RCC 7860 (cell line): ENCODE results near the gene RBM10.
A peak's percentile ranks its signal among the peaks of the same experiment; 100 is the strongest.

Source experiments
- DNase-seq: peaks from one replicate; pipeline ENCODE4 v3.0.0-alpha.2; 2015; ENCODE audit warnings: low spot score
- FAIRE-seq: peaks from 2 replicates; lab custom pipeline; 2012; peaks lifted over from hg19 to GRCh38; lab: Jason Lieb, UNC

The RBM10 gene

GRCh38 chrX:47214435-47215077 lies 69.5 kb downstream of the RBM10 start:
- no peak for FAIRE-seq

DNA sequence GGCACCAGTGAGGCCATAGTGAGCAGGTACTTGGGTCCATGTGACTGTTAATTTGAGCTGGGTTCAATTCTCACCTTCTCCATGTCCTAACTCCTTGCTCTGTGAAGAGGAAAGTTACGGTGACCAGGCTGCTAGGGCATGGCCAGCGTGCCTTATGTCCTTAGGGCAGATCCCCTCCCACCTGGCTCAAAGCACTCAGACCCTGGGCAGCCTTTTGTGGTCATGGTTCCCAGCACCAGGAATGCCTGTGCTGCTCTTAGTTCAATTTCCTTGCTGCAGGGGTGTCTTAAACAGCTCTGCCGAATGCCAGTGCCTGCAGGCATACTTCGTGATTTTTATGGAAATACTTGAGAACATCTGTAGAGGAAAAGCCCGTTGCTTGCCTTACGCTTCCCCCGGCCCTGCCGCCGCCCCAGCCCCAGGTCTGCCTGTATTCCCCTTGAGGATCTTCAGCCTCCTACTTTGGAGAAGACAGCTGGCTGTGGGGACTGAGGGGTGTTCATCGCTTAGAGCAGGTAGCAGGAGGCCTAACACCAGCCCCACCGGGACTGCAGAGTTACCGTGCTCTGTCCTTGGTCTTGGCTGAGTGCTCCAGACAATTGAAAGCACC lies 70.4 kb downstream of the RBM10 start:
- DNase-seq (no peak), FAIRE-seq (no peak)

More at GRCh38 chrX:47214435-47215077, 69.5 kb downstream of the RBM10 start:
- DNase-seq: no peak

DNA sequence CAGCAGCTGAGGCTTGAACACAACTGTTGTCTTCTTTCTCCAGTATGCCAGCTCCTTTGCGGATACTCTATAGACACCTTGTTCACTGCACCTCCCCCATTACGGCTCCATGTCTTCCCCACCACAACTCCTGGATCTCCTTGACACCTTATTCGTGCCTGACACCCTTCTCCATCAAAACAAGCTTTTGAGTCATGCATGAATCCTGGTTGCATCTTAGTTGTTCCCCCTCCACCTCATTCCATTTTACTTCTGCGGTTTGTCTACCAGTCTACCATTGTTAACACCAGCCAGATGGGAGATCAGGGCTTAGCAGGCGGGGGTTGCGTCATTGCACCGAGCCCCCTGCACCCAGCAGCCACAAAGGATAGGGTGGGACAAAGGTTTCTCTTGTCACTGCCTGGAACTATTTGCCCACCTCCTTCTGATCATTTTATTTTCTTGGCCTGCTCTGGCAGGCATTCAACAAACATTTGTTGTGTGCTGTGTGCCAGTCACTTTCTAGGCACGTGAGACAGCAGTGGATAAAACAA lies 71.4 kb downstream of the RBM10 start:
- no peak for DNase-seq
- no peak for FAIRE-seq

- peak; percentile 48 for DNase-seq
- peak; percentile 21 for FAIRE-seq
These were observed 72.3 kb downstream of the RBM10 start for GRCh38 chrX:47217121-47217851.

DNA sequence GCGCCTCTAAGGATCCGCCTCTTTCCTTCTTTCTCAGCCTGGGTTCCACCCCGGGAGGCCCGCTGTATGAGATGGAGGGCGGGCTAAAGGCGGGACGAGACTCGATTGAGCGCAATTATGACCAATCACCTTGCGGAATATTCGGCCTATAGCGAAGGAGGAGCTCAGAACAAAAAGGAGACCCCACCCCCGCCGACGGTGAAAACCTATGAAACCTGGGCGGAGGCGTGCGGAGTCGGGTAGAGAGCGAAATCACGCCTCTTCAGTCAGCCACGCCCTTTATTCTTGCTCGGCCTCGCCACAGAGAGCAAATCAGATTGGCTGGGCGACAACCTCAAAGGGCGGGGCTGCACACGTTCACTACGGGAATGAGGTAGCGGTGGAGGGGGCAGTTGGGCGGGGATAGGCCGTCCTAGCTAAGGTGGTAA lies 72.8 kb downstream of the RBM10 start:
- FAIRE-seq (peak; percentile 97), DNase-seq (peak; percentile 97)

GRCh38 chrX:47218280-47218919 lies 73.4 kb downstream of the RBM10 start, which contains the start of gene CDK16:
Gene CDK16 (plus strand): TSS chrX:47218681. CDS start chrX:47223558, 4,877 bp downstream.
- DNase-seq: peak; percentile 65
- FAIRE-seq: no peak

GRCh38 chrX:47218920-47219815 lies 74.1 kb downstream of the RBM10 start:
- FAIRE-seq (no peak), DNase-seq (no peak)

DNA sequence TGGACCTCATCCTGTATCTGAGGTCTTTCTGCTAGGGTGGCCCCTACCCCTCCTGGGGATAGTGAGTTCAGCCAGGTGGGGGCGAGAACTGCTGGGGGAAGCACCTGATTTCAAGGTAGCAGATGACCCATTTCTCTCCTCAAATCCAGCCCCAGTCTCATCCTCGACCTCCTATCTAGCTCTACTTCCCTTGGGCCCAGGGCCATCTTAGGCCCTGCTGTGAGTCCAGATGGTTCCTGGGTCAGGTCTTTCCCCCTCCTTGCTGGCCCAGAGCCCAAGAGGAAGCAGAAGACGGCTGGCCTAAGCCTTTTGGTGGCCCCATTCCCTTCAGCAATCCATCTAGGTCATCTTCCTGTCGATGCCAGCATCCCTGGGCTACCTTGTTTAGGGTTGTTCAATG lies 76.7 kb downstream of the RBM10 start:
- no peak for FAIRE-seq
- DNase-seq: no peak

- no peak for DNase-seq
- FAIRE-seq: no peak
These were observed 77.8 kb downstream of the RBM10 start for GRCh38 chrX:47222751-47223350.

GRCh38 chrX:47223476-47224250 lies 78.6 kb downstream of the RBM10 start:
- no peak for DNase-seq
- no peak for FAIRE-seq

DNA sequence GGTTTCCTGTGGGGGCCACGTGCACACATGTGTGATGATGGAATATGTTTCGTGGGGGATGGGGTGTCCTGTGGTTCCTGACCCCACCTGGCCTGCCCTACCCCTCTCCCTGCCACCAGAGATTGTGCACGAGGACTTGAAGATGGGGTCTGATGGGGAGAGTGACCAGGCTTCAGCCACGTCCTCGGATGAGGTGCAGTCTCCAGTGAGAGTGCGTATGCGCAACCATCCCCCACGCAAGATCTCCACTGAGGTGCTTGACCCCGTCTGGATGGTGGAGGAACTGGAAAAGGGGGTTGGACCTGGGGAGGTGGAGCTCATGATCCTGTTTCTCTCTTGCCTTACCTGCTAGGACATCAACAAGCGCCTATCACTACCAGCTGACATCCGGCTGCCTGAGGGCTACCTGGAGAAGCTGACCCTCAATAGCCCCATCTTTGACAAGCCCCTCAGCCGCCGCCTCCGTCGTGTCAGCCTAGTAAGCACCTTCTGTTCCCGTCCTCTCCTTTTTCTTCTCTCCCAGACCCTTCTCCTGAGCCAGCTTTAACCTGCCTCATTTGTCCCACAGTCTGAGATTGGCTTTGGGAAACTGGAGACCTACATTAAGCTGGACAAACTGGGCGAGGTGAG lies 79.4 kb downstream of the RBM10 start:
- no peak for FAIRE-seq
- DNase-seq: no peak

GRCh38 chrX:47224896-47225290 lies 79.9 kb downstream of the RBM10 start:
- FAIRE-seq (no peak), DNase-seq (no peak)

- FAIRE-seq: no peak
- no peak for DNase-seq
These were observed 81.0 kb downstream of the RBM10 start for GRCh38 chrX:47226071-47226470.

DNA sequence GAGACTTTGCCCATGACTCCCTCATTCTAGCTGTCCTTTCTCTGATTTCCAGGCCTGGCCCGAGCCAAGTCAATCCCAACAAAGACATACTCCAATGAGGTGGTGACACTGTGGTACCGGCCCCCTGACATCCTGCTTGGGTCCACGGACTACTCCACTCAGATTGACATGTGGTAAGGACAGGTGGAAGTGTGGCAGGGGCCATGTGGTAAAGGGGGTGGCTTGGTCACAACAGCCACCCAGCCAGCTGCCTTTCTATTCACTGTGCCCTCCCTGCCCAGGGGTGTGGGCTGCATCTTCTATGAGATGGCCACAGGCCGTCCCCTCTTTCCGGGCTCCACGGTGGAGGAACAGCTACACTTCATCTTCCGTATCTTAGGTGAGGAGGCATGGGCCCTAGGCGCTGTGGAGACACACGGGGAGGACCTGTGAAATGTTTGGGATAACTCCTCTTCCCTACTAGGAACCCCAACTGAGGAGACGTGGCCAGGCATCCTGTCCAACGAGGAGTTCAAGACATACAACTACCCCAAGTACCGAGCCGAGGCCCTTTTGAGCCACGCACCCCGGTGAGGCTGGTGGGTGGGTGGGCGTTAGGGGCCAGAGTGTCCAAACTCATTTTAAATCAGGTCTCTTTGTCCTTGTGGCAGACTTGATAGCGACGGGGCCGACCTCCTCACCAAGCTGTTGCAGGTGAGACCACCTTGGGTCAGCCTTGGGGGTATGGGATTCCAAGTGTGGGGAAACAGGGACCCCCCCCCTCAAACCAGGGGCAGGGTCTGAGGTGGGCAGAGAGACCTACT lies 81.7 kb downstream of the RBM10 start:
- DNase-seq (no peak), FAIRE-seq (no peak)

GRCh38 chrX:47227334-47227583 lies 82.2 kb downstream of the RBM10 start:
- FAIRE-seq: no peak
- no peak for DNase-seq

- DNase-seq (no peak), FAIRE-seq (no peak)
These were observed 83.7 kb downstream of the RBM10 start for GRCh38 chrX:47228550-47229270.

DNA sequence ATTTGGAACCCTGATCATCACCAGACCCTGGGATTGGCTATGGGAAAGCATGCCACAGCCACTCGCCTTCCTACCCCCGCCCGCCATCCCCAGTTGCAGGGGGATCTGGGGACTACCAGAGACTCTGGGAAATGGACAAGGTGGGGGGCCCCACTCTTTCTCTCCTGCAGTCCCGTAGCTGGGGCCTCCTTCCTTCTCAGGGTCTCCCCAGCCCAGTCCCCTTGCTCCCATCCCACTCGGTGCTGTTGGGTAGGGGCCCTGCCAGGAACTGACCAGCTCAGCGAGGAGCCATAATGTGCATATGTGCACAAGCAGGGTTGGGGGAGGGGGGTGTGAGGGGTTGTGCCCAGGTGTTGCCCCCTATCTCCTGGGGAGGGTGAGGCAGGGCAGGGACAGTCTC lies 84.4 kb downstream of the RBM10 start:
- FAIRE-seq (no peak), DNase-seq (no peak)
